ENCODE measurements around the gene CCDC158. TPM values are rescaled to one million over a fixed set of nuclear protein-coding genes. Genes with fewer than 3 reads are reported as not detected.

The CCDC158 gene
- total RNA-seq, 4 donors from 2014 or later = 0.32 to 0.75 (median 0.48) TPM; not detected in 1

DNA sequence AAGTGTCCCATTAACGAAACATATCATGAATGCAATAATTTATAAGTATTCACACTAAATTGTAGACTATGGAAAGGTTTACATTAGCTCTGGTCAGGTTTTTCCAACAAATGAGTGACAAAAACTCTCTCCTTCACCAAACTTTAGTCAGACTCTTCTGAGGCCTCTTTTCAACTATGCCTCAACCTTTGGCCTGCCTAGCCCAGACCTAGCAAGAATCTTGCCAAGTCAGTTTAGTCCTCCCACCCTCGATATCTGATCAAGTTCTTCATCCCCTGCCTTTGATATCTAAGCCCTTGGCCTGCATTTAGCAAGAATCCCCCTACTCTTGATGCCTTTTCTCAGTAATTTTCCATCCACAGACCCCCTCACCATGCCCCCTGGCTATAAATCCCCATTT, 37.9 kb downstream of the CCDC158 start:
- TF ChIP-seq, protein P1, sequence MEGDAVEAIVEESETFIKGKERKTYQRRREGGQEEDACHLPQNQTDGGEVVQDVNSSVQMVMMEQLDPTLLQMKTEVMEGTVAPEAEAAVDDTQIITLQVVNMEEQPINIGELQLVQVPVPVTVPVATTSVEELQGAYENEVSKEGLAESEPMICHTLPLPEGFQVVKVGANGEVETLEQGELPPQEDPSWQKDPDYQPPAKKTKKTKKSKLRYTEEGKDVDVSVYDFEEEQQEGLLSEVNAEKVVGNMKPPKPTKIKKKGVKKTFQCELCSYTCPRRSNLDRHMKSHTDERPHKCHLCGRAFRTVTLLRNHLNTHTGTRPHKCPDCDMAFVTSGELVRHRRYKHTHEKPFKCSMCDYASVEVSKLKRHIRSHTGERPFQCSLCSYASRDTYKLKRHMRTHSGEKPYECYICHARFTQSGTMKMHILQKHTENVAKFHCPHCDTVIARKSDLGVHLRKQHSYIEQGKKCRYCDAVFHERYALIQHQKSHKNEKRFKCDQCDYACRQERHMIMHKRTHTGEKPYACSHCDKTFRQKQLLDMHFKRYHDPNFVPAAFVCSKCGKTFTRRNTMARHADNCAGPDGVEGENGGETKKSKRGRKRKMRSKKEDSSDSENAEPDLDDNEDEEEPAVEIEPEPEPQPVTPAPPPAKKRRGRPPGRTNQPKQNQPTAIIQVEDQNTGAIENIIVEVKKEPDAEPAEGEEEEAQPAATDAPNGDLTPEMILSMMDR (IDR thresholded peaks at IDR 0.05) = no peak
- DNase-seq (ENCODE audit: low spot score) (no peak), ATAC-seq (ENCODE audit: low FRiP score) (no peak)

DNA sequence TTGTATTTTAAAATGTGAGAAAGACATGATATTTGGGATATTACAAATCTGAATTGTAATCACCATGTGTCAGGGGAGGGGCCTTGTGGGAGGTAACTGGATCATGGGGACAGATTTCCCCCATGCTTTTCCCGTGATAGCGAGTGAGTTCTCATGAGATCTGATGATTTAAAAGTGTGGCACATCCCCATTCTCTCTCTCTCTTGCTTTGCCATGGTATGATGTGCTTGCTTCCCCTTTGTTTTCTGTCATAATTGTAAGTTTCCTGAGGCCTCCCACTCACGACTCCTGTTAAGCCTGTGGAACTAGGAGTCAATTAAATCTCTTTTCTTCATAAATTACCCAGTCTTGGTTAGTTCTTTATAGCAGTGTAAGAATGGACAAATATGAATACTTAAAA, 39.0 kb downstream of the CCDC158 start:
- ATAC-seq (ENCODE audit: low FRiP score) (no peak), DNase-seq (ENCODE audit: low spot score) (no peak)
- TF ChIP-seq, protein P1 (IDR thresholded peaks at IDR 0.05) = no peak

DNA sequence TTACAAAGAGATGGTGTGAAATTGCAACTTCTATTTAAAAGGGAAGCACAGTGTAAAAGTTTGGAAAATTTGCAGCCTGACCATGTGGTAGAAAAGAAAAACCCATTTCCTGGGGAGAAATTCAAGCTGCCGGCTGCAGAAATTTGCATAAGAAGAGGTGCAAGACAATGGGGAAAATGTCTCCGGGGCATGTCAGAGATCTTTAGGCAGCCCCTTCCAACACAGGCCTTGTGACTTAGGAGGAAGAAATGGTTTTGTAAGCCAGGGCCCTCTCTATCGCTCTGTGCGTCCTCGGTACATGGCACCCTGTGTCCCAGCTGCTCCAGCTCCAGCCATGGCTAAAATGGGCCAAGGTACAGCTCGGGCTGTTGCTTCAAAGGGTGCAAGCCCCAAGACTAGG, 40.4 kb downstream of the CCDC158 start:
- DNase-seq (ENCODE audit: low spot score) = no peak
- ATAC-seq (ENCODE audit: low FRiP score) = no peak
- TF ChIP-seq, protein P1 (IDR thresholded peaks at IDR 0.05) = no peak

GRCh38 chr4:76377911-76378310, 43.0 kb downstream of the CCDC158 start:
- peak; percentile 48 for ATAC-seq (ENCODE audit: low FRiP score)
- TF ChIP-seq, protein P1 (IDR thresholded peaks at IDR 0.05) = no peak
- DNase-seq (ENCODE audit: low spot score) = no peak

GRCh38 chr4:76377481-76377901, 43.5 kb downstream of the CCDC158 start:
- ATAC-seq (ENCODE audit: low FRiP score) = peak; percentile 59
- TF ChIP-seq, protein P1 (IDR thresholded peaks at IDR 0.05) = no peak

DNA sequence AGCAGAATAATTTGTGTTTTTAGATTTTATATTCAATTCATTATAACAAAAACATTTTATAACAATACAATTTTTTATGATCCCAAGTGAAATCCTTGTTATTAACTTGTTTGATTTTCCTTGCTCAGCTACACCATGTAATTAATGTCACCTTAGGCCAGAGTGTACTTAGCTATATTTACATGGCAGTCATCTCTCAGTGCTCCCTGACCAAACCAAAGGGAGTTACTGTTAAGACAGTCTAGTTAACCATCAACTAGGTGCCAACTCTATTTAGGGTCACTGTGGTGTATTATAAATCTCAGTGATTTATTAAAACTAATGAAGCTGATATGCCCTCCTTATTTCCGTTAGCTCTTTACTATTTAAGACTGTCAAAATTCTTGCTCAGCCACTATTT, 44.4 kb downstream of the CCDC158 start:
- DNase-seq (ENCODE audit: low spot score) (no peak), ATAC-seq (ENCODE audit: low FRiP score) (no peak)
- TF ChIP-seq, protein P1 (IDR thresholded peaks at IDR 0.05) = no peak

More at GRCh38 chr4:76377481-76377901, 43.5 kb downstream of the CCDC158 start:
- no peak for DNase-seq (ENCODE audit: low spot score)

DNA sequence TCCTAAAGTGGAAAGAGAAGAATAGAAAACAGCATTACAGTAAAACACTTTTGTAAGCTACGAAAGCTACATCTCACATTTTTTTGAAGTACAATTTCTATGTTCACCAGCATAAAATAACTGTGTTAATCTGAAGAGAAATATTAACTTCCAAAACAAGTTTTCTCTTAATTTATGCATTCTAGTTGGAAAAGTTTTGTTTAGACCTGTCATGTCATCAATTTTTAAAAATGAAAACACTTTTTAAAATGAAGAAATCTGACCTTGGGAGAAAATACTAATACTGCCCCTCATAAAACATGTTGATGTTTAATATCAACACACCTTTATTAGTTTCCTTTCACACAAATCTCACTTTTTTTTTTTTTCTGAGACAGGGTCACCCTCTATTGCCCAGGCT, 45.2 kb downstream of the CCDC158 start:
- TF ChIP-seq, protein P1 (IDR thresholded peaks at IDR 0.05) = no peak
- no peak for ATAC-seq (ENCODE audit: low FRiP score)
- no peak for DNase-seq (ENCODE audit: low spot score)
